Ishikawa (cell line): ENCODE measurements around the gene SLC24A1.

Source experiments
- CEBPB ChIP-seq: IDR thresholded peaks from 2 replicates; pipeline ENCODE4 v1.6.1; 2012
- CREB1 ChIP-seq: IDR thresholded peaks from 2 replicates; pipeline ENCODE4 v1.6.1; 2012; ENCODE audit warnings: low read depth
- EGR1 ChIP-seq: IDR thresholded peaks from 2 replicates; pipeline ENCODE4 v1.6.1; 2012
- EP300 ChIP-seq: IDR thresholded peaks from 2 replicates; pipeline ENCODE4 v1.6.1; 2012; ENCODE audit warnings: borderline replicate concordance
- FOXM1 ChIP-seq: IDR thresholded peaks from 2 replicates; pipeline ENCODE4 v1.6.1; 2012; ENCODE audit warnings: low read depth, borderline replicate concordance
- NFIC ChIP-seq: IDR thresholded peaks from 2 replicates; pipeline ENCODE4 v1.6.1; 2012
- RAD21 ChIP-seq: IDR thresholded peaks from 2 replicates; pipeline ENCODE4 v1.6.1; 2012; ENCODE audit warnings: low read depth
- TAF1 ChIP-seq: IDR thresholded peaks from 2 replicates; pipeline ENCODE4 v1.6.1; 2012; ENCODE audit warnings: low read depth, mild to moderate bottlenecking
- YY1 ChIP-seq: IDR thresholded peaks from 2 replicates; pipeline ENCODE4 v1.6.1; 2012; ENCODE audit warnings: low read depth
- ZBTB7A ChIP-seq: IDR thresholded peaks from 2 replicates; pipeline ENCODE4 v1.6.1; 2012; ENCODE audit warnings: low read depth
- TF ChIP-seq, protein P1 (sequence below): IDR thresholded peaks from 2 replicates; pipeline ENCODE4 v1.6.1; 2012; ENCODE audit warnings: low read depth, mild to moderate bottlenecking
- TF ChIP-seq, protein P2 (sequence below): IDR thresholded peaks from 2 replicates; pipeline ENCODE4 v1.6.1; 2012

DNA sequence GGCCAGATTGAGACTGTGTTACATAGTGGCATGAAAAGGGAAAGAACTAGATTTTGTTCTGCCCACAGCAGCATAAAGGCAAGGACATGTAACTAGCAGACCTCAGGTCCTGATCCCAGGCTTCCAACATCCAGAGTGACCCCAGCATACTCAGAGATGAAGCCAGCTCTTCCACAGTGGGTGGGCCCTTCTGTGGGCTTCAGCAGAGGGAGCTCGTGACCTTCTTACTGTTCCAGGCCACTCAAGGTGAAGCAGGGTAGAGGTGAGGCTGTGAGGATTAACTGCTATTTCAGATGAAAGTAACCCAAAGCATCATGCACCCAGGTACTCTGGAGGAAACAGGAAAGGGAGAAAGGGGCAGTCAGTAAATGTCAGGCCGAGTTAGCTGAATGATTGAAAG, 905 bp upstream of the SLC24A1 start:
- TF ChIP-seq YY1, result no peak
- no peak for TF ChIP-seq RAD21
- no peak for TF ChIP-seq TAF1
- TF ChIP-seq NFIC, result no peak
- no peak for TF ChIP-seq CEBPB
- TF ChIP-seq, protein P1, sequence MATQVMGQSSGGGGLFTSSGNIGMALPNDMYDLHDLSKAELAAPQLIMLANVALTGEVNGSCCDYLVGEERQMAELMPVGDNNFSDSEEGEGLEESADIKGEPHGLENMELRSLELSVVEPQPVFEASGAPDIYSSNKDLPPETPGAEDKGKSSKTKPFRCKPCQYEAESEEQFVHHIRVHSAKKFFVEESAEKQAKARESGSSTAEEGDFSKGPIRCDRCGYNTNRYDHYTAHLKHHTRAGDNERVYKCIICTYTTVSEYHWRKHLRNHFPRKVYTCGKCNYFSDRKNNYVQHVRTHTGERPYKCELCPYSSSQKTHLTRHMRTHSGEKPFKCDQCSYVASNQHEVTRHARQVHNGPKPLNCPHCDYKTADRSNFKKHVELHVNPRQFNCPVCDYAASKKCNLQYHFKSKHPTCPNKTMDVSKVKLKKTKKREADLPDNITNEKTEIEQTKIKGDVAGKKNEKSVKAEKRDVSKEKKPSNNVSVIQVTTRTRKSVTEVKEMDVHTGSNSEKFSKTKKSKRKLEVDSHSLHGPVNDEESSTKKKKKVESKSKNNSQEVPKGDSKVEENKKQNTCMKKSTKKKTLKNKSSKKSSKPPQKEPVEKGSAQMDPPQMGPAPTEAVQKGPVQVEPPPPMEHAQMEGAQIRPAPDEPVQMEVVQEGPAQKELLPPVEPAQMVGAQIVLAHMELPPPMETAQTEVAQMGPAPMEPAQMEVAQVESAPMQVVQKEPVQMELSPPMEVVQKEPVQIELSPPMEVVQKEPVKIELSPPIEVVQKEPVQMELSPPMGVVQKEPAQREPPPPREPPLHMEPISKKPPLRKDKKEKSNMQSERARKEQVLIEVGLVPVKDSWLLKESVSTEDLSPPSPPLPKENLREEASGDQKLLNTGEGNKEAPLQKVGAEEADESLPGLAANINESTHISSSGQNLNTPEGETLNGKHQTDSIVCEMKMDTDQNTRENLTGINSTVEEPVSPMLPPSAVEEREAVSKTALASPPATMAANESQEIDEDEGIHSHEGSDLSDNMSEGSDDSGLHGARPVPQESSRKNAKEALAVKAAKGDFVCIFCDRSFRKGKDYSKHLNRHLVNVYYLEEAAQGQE, result no peak
- TF ChIP-seq CREB1, result no peak
- no peak for TF ChIP-seq FOXM1
- no peak for TF ChIP-seq EGR1
- no peak for TF ChIP-seq EP300
- TF ChIP-seq, protein P2, sequence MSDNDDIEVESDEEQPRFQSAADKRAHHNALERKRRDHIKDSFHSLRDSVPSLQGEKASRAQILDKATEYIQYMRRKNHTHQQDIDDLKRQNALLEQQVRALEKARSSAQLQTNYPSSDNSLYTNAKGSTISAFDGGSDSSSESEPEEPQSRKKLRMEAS, result no peak
- no peak for TF ChIP-seq ZBTB7A
